ENCODE data around the gene FAM43B. TPM values are rescaled to one million over a fixed set of nuclear protein-coding genes. Genes with fewer than 3 reads are reported as not detected.

Gene FAM43B, protein sequence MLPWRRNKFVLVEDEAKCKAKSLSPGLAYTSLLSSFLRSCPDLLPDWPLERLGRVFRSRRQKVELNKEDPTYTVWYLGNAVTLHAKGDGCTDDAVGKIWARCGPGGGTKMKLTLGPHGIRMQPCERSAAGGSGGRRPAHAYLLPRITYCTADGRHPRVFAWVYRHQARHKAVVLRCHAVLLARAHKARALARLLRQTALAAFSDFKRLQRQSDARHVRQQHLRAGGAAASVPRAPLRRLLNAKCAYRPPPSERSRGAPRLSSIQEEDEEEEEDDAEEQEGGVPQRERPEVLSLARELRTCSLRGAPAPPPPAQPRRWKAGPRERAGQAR
- total RNA-seq: 0.06 TPM in 1 of 2 replicates, not detected in the other

DNA sequence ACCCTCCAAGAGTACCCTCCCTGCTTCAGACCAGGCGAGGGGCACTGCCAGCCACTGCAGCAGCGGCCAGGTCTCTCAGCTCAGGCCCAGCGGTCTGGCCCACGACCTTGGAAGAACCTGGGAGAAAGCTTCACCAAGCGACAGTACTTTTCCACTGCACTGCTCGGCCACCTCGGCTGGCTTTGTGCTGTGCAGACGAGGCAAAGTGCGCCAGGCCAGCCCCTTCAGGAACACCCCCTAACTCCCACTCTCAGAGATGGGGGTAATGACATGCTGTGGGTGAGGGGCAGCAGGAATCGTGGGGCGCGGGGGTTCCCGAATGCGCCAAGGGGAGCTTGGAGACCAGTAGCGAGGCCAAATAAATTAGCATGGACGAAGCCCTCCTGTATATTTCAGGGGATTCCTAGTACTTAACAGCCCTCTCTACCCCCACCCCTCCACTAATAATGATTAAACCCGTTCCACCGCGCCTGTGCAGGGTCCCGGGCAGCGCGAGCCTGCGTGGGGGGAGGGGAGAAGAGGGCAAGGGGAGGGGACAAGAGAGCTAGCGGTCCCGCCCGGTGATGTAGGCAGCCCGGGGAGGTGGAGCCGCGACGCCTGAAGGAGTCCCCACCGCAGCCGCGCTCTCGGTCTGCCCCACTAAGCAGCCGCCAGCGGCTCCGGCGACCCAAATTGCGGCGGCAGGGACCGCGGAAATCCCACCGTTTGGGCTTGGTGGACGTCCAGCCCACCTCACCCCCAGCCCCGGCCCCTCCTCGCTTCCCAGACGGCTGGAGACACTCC lies at the start of gene FAM43B:
FAM43B (plus strand) TSS at position 629 of the 783 bp plus-strand sequence. CDS start 401 bp downstream, outside the sequence.

DNA sequence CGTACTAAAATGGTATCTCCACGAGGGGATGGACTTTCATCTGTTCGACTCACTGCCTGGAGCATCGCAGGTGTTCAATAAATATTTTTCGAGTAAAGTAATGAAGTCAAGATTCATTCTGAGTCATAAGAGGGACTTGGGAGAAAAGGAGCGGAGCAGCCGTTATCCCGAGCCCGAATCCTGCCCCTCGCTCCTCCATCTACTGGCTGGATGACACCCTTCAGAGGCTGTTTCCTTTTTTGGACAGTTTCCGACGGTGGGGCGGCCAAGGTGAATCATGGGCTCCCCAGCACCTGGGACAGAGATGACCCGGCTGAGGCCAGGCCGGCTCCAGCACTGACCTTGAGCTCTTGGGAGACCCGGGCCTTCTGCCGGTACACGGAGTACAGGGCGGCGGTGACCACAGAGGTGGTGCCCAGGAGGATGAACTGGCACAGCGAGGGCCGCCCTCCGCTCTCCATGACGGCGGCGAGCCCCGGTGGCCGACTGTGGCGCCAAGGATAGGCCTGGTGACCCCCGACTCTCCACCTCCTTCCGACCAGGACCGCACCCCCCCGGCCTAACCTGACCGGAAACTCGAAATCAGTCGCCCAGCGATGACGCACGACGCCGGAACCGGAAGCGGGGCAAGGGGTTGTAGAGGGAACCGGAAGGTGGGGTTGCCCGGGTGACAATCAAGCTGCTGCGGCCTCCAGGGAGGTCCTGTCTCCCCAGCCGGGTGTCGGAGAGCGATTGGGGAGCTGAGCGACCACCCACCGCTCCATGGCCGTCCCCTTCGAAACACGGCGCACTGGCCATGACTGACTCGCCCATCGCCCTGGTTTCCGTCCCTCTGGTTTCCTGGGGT lies 44.6 kb upstream of the FAM43B start, which contains the start of gene MUL1:
MUL1 (minus strand) TSS at position 588 of the 847 bp plus-strand sequence; CDS start at position 461, 127 bp downstream.

DNA sequence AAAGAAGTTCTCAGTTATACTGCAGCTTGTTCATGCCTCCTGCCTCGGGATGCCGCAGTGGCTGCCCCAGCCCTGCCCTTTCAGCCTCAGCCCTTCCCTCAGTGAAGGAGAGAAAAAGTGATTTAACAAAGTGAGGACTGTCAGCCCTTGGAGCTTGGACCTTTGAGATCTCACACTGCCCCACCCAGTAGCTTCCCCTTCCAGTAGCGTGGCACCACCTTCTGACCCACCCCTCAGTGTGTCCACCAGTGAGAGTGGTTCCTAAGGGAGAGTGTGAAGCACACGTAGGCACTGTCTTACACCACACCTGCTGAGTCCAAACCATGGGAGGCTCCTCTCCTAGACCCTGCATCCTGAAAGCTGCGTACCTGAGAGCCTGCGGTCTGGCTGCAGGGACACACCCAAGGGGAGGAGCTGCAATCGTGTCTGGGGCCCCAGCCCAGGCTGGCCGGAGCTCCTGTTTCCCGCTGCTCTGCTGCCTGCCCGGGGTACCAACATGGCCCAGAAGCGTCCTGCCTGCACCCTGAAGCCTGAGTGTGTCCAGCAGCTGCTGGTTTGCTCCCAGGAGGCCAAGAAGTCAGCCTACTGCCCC lies 36.4 kb downstream of the FAM43B start, which contains the start of gene CDA:
CDA (plus strand) TSS at position 464 of the 592 bp plus-strand sequence; CDS start at position 497, 33 bp downstream.

Other genes starting within 250 kb of the FAM43B start
- gene CAMK2N1, start 66.4 kb upstream of the FAM43B start, total RNA-seq: 6.9 and 8.2 TPM in 2 replicates
- gene MUL1, start 44.4 kb upstream of the FAM43B start, total RNA-seq: 21.5 and 24.7 TPM in 2 replicates
- 0.12 TPM in 1 of 2 replicates, not detected in the other for gene CDA, start 36.5 kb downstream of the FAM43B start, total RNA-seq
- 61.9 and 73.1 TPM in 2 replicates for gene PINK1, start 80.9 kb downstream of the FAM43B start, total RNA-seq
- 331 and 374 TPM in 2 replicates for gene DDOST, start 108.8 kb downstream of the FAM43B start, total RNA-seq
- gene KIF17, start 165.4 kb downstream of the FAM43B start, total RNA-seq: 0.13 and 0.19 TPM in 2 replicates
- 1.6 and 2.5 TPM in 2 replicates for gene SH2D5, start 180.1 kb downstream of the FAM43B start, total RNA-seq
- gene HP1BP3, start 234.7 kb downstream of the FAM43B start, total RNA-seq: 230 and 254 TPM in 2 replicates